Measurements from ENCODE around the gene AGAP3. TPM values are rescaled to one million over a fixed set of nuclear protein-coding genes. Genes with fewer than 3 reads are reported as not detected.

Gene AGAP3
- total RNA-seq, 1 experiment from 2014 or later = 70.2 TPM

DNA sequence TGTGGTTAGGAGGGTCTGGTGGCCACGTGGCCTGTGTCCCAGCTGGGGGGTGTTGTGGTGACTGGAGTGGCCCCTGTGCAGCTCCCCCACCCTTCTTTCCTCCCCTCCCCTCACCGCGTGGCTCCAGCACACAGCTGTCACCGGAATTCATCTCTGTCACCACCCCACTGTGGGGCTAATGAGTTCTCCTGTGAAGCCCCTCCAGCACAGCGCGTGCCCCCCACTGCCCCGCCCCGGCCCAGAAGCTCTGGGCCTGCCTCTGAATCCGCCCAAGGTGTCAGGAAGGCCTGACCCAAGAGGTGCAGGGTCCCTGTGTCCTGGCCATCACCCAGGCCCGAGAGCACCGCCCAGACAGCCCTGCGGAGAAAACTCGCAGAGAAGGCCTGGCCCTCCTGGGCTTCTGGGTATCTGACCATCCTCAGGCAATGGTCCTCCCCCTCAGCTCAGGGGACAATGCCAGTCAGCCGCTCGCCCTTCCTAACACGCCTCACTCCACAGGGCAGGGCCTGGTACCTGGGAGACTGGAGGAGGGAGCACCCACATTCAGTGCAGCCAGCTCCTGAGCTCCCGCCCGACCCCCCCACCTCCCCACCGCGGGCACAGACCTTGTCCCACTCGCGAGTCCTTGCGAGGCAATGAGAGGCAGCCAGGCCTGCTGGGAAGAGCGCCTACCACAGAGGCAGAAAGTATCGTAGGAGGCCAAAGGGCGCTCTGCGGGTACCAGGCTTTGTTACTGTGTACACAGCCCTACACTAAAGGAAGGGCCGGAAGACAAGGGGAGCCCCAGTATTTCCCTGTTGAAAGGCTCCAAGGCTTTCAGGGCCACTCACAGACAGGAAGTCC is 43.1 kb downstream of the AGAP3 start:
- Mint-ChIP-seq H3K9me3 (ENCODE audit: unreplicated experiment) (no peaks in the 10 kb centered on the region), H3K4me1 (ENCODE audit: low read depth, unreplicated experiment) (no peaks in the 10 kb centered on the region), H3K36me3 (ENCODE audit: insufficient read depth, unreplicated experiment) (peaks cover 39% of the 10 kb centered on the region), H3K4me3 (ENCODE audit: unreplicated experiment) (no peak overlapping the region), H3K27me3 (ENCODE audit: insufficient read depth, unreplicated experiment) (no peaks in the 10 kb centered on the region), H3K27ac (ENCODE audit: unreplicated experiment) (no peak overlapping the region)
- intact Hi-C loops (cut with micrococcal nuclease; ENCODE audit: unreplicated experiment) = no loop called here
- Histone ChIP-seq H3K36me3 (ENCODE audit: control insufficient read depth, insufficient read depth, low read length) (peaks cover 5% of the 10 kb centered on the region), H3K27me3 (replicated peaks; ENCODE audit: control insufficient read depth, insufficient read depth, low read length) (no peaks in the 10 kb centered on the region), H3K9me3 (no peaks in the 10 kb centered on the region), H3K4me3 (ENCODE audit: low read depth, low read length) (no peak overlapping the region), H3K4me1 (no peaks in the 10 kb centered on the region)
- POLR2A ChIA-PET = no interaction called here
- no peak for DNase-seq
- TF ChIP-seq, protein P1, sequence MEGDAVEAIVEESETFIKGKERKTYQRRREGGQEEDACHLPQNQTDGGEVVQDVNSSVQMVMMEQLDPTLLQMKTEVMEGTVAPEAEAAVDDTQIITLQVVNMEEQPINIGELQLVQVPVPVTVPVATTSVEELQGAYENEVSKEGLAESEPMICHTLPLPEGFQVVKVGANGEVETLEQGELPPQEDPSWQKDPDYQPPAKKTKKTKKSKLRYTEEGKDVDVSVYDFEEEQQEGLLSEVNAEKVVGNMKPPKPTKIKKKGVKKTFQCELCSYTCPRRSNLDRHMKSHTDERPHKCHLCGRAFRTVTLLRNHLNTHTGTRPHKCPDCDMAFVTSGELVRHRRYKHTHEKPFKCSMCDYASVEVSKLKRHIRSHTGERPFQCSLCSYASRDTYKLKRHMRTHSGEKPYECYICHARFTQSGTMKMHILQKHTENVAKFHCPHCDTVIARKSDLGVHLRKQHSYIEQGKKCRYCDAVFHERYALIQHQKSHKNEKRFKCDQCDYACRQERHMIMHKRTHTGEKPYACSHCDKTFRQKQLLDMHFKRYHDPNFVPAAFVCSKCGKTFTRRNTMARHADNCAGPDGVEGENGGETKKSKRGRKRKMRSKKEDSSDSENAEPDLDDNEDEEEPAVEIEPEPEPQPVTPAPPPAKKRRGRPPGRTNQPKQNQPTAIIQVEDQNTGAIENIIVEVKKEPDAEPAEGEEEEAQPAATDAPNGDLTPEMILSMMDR (IDR thresholded peaks at IDR 0.05; ENCODE audit: insufficient read depth in 1 of 2, low read depth in 1 of 2, low read length in 1 of 2, severe bottlenecking in 1 of 2, unreplicated experiment in 1 of 2) = no peak
- CTCF ChIA-PET = no interaction called here
- BruUV-seq (replicated peaks) = no TSS peak

DNA sequence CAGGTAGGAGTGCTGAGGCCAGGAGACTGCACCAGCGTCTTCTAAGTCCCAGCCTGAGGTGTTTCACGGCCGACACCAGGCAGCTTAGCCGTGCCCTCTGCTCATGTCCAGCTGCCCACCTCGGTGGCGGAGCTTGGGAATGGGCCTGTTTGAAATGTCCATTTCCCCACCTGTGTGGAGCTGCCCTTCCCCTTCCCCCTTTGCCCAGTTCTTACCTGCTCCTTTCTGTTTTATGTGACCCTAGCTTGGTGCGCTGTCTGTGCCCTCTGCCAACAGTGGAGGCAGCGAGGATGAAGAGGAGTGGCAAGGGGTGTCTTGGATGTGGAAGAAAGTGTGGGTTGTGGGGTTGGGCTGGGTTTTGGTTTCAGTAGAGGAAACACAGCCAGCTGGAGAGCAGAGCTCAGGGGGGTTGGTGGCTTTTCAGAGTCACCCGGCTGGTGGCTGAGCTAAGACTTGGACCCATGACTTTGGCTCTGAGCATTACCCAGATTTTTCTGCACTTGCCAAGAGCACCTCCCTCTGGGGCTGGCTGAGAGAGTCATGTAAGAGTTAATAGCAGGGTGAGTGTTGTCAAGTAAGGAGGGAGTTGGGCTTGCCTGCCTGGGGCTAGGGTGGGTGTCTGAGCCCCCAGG is 43.8 kb downstream of the AGAP3 start:
- BruUV-seq (replicated peaks) = no TSS peak
- Mint-ChIP-seq H3K27me3 (ENCODE audit: insufficient read depth, unreplicated experiment) (no peaks in the 10 kb centered on the region), H3K9me3 (ENCODE audit: unreplicated experiment) (no peaks in the 10 kb centered on the region), H3K4me3 (ENCODE audit: unreplicated experiment) (no peak overlapping the region), H3K4me1 (ENCODE audit: low read depth, unreplicated experiment) (no peaks in the 10 kb centered on the region), H3K27ac (ENCODE audit: unreplicated experiment) (no peak overlapping the region), H3K36me3 (ENCODE audit: insufficient read depth, unreplicated experiment) (peaks cover 35% of the 10 kb centered on the region)
- H3K36me3 ChIP-seq (ENCODE audit: control insufficient read depth, insufficient read depth, low read length) = peaks cover 1% of the 10 kb centered on the region
- no peaks in the 10 kb centered on the region for H3K27me3 ChIP-seq (replicated peaks; ENCODE audit: control insufficient read depth, insufficient read depth, low read length)
- DNase-seq = no peak
- H3K9me3 ChIP-seq = no peaks in the 10 kb centered on the region
- H3K4me1 ChIP-seq = no peaks in the 10 kb centered on the region
- intact Hi-C loops (cut with micrococcal nuclease; ENCODE audit: unreplicated experiment) = no loop called here
- no peak overlapping the region for H3K4me3 ChIP-seq (ENCODE audit: low read depth, low read length)
- POLR2A ChIA-PET = no interaction called here
- TF ChIP-seq, protein P1 (IDR thresholded peaks at IDR 0.05; ENCODE audit: insufficient read depth in 1 of 2, low read depth in 1 of 2, low read length in 1 of 2, severe bottlenecking in 1 of 2, unreplicated experiment in 1 of 2) = no peak
- CTCF ChIA-PET = no interaction called here

DNA sequence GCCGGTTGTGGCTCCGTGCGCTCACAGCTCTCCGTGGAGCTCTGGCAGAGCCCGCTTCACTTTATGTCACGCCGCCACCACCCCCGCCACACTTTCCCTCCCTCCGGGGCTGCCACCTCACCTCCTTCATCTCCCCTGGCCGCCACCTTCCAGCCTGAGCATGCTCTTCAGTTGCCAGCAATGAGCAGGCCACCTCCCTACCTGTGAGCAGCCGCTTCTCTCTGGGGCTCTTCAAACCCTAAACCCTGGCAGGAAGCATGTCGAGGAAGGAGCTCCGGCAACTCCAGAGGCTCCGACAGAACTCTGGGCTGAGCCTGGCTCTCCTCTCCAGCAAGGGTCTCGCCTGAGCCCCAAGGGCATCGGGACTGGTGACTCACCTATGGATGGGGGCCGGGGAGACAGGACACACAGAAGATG is 44.5 kb downstream of the AGAP3 start:
- Histone ChIP-seq H3K4me1 (no peaks in the 10 kb centered on the region), H3K36me3 (ENCODE audit: control insufficient read depth, insufficient read depth, low read length) (no peaks in the 10 kb centered on the region; the same call in 1 of the 2 replicates), H3K4me3 (ENCODE audit: low read depth, low read length) (no peak overlapping the region), H3K9me3 (no peaks in the 10 kb centered on the region), H3K27me3 (replicated peaks; ENCODE audit: control insufficient read depth, insufficient read depth, low read length) (no peaks in the 10 kb centered on the region)
- TF ChIP-seq, protein P1 (IDR thresholded peaks at IDR 0.05; ENCODE audit: insufficient read depth in 1 of 2, low read depth in 1 of 2, low read length in 1 of 2, severe bottlenecking in 1 of 2, unreplicated experiment in 1 of 2) = no peak
- intact Hi-C loops (cut with micrococcal nuclease; ENCODE audit: unreplicated experiment) = no loop called here
- Mint-ChIP-seq H3K27me3 (ENCODE audit: insufficient read depth, unreplicated experiment) (no peaks in the 10 kb centered on the region), H3K4me3 (ENCODE audit: unreplicated experiment) (no peak overlapping the region), H3K27ac (ENCODE audit: unreplicated experiment) (no peak overlapping the region), H3K36me3 (ENCODE audit: insufficient read depth, unreplicated experiment) (peaks cover 35% of the 10 kb centered on the region), H3K4me1 (ENCODE audit: low read depth, unreplicated experiment) (no peaks in the 10 kb centered on the region), H3K9me3 (ENCODE audit: unreplicated experiment) (no peaks in the 10 kb centered on the region)
- CTCF ChIA-PET = no interaction called here
- POLR2A ChIA-PET = no interaction called here
- no TSS peak for BruUV-seq (replicated peaks)
- no peak for DNase-seq

All from Caco-2 (cell line).